ENCODE results near the gene TTC22.

GRCh38 chr1:54738244-54738643, 62.9 kb downstream of the TTC22 start:
- TF ChIP-seq, protein P1, sequence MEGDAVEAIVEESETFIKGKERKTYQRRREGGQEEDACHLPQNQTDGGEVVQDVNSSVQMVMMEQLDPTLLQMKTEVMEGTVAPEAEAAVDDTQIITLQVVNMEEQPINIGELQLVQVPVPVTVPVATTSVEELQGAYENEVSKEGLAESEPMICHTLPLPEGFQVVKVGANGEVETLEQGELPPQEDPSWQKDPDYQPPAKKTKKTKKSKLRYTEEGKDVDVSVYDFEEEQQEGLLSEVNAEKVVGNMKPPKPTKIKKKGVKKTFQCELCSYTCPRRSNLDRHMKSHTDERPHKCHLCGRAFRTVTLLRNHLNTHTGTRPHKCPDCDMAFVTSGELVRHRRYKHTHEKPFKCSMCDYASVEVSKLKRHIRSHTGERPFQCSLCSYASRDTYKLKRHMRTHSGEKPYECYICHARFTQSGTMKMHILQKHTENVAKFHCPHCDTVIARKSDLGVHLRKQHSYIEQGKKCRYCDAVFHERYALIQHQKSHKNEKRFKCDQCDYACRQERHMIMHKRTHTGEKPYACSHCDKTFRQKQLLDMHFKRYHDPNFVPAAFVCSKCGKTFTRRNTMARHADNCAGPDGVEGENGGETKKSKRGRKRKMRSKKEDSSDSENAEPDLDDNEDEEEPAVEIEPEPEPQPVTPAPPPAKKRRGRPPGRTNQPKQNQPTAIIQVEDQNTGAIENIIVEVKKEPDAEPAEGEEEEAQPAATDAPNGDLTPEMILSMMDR (IDR thresholded peaks at IDR 0.05; ENCODE audit: low read length) = no peak
- no peak for TF ChIP-seq EZH2 (IDR thresholded peaks at IDR 0.05; ENCODE audit: borderline replicate concordance, low read length)
